ENCODE data around the gene ARL8B.

Gene ARL8B

GRCh38 chr3:5212628-5213573 is 90.8 kb downstream of the ARL8B start:
- H3K4me3 ChIP-seq = no peak overlapping the region
- H3K27ac ChIP-seq = no peak overlapping the region
- TF ChIP-seq FOXP2 (optimal IDR thresholded peaks at IDR 0.05; ENCODE audit: control extremely low read depth, extremely low read length, insufficient read depth) (no peak), EZH2 (IDR thresholded peaks at IDR 0.05) (no peak), POLR2AphosphoS5 (IDR thresholded peaks at IDR 0.05; ENCODE audit: borderline replicate concordance, low read depth, low read length) (no peak)
- H3K9me3 ChIP-seq (ENCODE audit: low read depth, low read length) = no peaks in the 10 kb centered on the region
- peaks cover 18% of the 10 kb centered on the region; the same call in 1 of the 2 replicates for H3K36me3 ChIP-seq (ENCODE audit: insufficient read depth, low read length)
- no peak overlapping the region for H3K9ac ChIP-seq (ENCODE audit: insufficient read length)
- no peak for DNase-seq (ENCODE audit: low read depth, low spot score)

DNA sequence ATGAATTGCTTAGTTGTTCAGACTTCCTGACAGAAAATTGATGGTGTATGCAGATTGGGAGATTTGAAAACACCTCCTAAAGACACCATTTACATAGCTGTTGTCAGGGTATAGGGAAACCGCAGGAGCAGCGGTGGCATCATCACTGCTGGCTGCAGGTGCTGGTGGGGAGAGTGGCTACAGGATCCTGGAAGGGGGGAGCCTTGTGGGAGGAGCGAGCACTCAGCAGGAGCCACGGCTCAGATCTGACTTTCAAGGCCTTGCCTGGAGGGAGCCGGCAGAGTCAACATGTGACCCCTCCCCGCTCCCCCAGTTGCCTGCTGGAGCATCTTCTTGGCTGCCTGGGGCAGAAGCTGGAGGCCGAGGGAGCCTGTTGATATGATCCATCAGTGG is 91.5 kb downstream of the ARL8B start:
- no peak for DNase-seq (ENCODE audit: low read depth, low spot score)
- H3K9ac ChIP-seq (ENCODE audit: insufficient read length) = no peak overlapping the region
- no peak overlapping the region for H3K4me3 ChIP-seq
- TF ChIP-seq EZH2 (IDR thresholded peaks at IDR 0.05) (no peak), FOXP2 (optimal IDR thresholded peaks at IDR 0.05; ENCODE audit: control extremely low read depth, extremely low read length, insufficient read depth) (no peak), POLR2AphosphoS5 (IDR thresholded peaks at IDR 0.05; ENCODE audit: borderline replicate concordance, low read depth, low read length) (no peak)
- peaks cover 11% of the 10 kb centered on the region; the same call in 1 of the 2 replicates for H3K36me3 ChIP-seq (ENCODE audit: insufficient read depth, low read length)
- H3K27ac ChIP-seq = no peak overlapping the region
- H3K9me3 ChIP-seq (ENCODE audit: low read depth, low read length) = no peaks in the 10 kb centered on the region

DNA sequence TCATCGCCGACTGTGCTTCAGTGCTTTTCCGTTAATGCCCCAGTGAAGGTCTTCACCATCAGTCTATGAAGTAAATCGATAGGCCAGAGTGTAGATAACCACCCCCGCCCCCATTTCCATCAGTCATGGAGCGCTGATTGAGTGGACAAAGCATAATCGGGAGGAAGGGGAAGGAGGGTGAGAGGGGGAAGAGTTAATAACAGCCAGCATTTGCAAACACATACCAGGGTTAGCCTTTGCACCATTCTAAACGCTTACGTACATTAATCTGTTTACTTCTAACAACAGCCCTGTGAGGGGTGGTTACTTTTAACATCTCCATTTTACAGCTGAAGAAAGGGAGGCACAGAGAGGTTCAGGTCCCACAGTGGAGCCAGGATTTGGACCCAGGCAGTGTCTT is 92.3 kb downstream of the ARL8B start:
- H3K9ac ChIP-seq (ENCODE audit: insufficient read length) = no peak overlapping the region
- TF ChIP-seq POLR2AphosphoS5 (IDR thresholded peaks at IDR 0.05; ENCODE audit: borderline replicate concordance, low read depth, low read length) (no peak), EZH2 (IDR thresholded peaks at IDR 0.05) (no peak), FOXP2 (optimal IDR thresholded peaks at IDR 0.05; ENCODE audit: control extremely low read depth, extremely low read length, insufficient read depth) (no peak)
- DNase-seq (ENCODE audit: low read depth, low spot score) = no peak
- peaks cover 9% of the 10 kb centered on the region; the same call in 1 of the 2 replicates for H3K36me3 ChIP-seq (ENCODE audit: insufficient read depth, low read length)
- no peak overlapping the region for H3K4me3 ChIP-seq
- H3K9me3 ChIP-seq (ENCODE audit: low read depth, low read length) = no peaks in the 10 kb centered on the region
- H3K27ac ChIP-seq = no peak overlapping the region

DNA sequence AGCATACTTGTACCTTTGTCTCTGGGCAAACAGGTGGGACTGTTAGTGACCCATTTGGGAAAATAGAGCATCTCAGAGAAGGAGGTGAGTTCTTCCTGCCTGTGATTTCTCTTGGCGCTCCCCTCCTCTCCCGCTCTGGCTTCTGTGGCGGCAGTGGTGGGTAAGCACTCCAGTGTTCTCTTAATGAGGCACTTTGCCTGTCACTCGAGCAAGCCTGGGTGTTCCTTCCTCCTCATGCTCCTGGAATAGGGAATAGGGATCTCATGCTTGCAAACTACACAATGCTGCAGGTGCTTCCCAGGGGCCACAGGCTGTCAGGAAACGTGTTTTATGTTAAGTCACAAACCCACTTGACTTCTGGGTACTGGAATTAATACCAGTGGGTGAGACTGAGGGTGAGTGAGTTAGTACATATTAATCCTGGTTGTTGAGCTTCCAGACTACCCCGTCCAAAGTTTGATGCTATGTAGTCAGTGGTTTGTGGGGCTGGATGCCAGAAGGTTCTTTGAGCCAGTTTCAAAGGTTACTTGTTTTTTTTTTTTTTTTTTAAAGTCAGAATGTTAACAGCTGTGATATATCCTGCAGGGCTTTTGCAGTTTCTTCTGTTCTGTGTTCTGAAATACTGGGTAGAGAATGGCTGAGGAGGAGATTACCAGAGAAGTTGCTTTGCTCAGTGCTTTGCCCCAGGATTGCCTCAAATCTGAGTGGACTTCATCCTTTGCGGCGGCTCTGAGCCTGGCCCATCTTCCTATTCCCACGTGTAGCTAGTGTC is 95.9 kb downstream of the ARL8B start:
- Histone ChIP-seq H3K36me3 (ENCODE audit: insufficient read depth, low read length) (no peaks in the 10 kb centered on the region; the same call in 1 of the 2 replicates), H3K9ac (ENCODE audit: insufficient read length) (no peak overlapping the region)
- TF ChIP-seq EZH2 (IDR thresholded peaks at IDR 0.05) (no peak), POLR2AphosphoS5 (IDR thresholded peaks at IDR 0.05; ENCODE audit: borderline replicate concordance, low read depth, low read length) (no peak), FOXP2 (optimal IDR thresholded peaks at IDR 0.05; ENCODE audit: control extremely low read depth, extremely low read length, insufficient read depth) (no peak)

DNA sequence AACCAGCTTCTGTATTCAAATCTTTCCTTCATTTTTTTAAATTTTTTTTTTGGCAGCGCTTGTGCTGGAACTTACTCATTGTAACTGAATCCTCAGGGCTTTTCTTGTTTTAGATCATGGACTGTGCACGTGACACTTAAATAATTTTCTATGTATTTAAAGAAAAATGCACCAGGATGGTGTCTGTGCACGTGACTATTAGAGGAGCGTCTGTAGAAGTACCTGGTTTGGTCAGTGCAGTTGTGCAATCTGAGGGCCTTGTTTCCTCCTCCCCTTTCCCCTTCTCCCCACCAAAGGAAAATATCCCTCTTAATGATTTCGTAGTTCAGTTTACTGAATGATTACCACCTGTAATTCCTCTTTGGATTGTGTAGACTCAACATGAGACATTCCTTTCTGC is 96.7 kb downstream of the ARL8B start:
- no peak for DNase-seq (ENCODE audit: low read depth, low spot score)
- Histone ChIP-seq H3K27ac (no peak overlapping the region), H3K36me3 (ENCODE audit: insufficient read depth, low read length) (no peaks in the 10 kb centered on the region; the same call in 1 of the 2 replicates), H3K4me3 (no peak overlapping the region), H3K9ac (ENCODE audit: insufficient read length) (no peak overlapping the region), H3K9me3 (ENCODE audit: low read depth, low read length) (no peaks in the 10 kb centered on the region)
- TF ChIP-seq POLR2AphosphoS5 (IDR thresholded peaks at IDR 0.05; ENCODE audit: borderline replicate concordance, low read depth, low read length) (no peak), FOXP2 (optimal IDR thresholded peaks at IDR 0.05; ENCODE audit: control extremely low read depth, extremely low read length, insufficient read depth) (no peak), EZH2 (IDR thresholded peaks at IDR 0.05) (no peak)

More for the DNA sequence above, 95.9 kb downstream of the ARL8B start:
- DNase-seq (ENCODE audit: low read depth, low spot score) = no peak
- Histone ChIP-seq H3K4me3 (no peak overlapping the region), H3K9me3 (ENCODE audit: low read depth, low read length) (no peaks in the 10 kb centered on the region), H3K27ac (no peak overlapping the region)

DNA sequence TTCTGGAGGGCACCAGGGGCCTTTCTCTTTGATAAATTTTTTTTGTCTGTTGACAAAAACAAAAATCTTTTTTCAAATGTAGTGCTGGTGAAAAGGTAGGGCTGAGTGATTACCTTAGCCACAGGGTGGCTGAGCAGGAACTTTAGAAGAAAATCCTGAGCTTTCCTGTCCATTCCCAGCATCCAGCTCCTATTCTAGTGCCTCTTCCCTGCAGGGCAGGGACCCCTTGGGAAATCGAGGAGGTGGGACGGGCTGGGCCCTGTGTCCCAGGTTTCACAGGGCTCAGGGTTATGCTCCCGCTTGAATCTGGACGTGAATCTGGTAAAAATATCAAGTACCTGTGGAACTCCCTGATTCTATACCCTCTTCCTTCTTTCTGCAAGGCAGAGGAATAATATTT is 97.1 kb downstream of the ARL8B start:
- Histone ChIP-seq H3K27ac (no peak overlapping the region), H3K36me3 (ENCODE audit: insufficient read depth, low read length) (no peaks in the 10 kb centered on the region; the same call in 1 of the 2 replicates), H3K4me3 (no peak overlapping the region), H3K9ac (ENCODE audit: insufficient read length) (no peak overlapping the region), H3K9me3 (ENCODE audit: low read depth, low read length) (no peaks in the 10 kb centered on the region)
- TF ChIP-seq EZH2 (IDR thresholded peaks at IDR 0.05) (no peak), FOXP2 (optimal IDR thresholded peaks at IDR 0.05; ENCODE audit: control extremely low read depth, extremely low read length, insufficient read depth) (no peak), POLR2AphosphoS5 (IDR thresholded peaks at IDR 0.05; ENCODE audit: borderline replicate concordance, low read depth, low read length) (no peak)
- DNase-seq (ENCODE audit: low read depth, low spot score) = no peak

- H3K9ac ChIP-seq (ENCODE audit: insufficient read length) = no peak overlapping the region
- no peaks in the 10 kb centered on the region for H3K9me3 ChIP-seq (ENCODE audit: low read depth, low read length)
- no peak for DNase-seq (ENCODE audit: low read depth, low spot score)
Measured at GRCh38 chr3:5220193-5220592, 98.1 kb downstream of the ARL8B start.

More at GRCh38 chr3:5220193-5220592, 98.1 kb downstream of the ARL8B start:
- no peak overlapping the region for H3K27ac ChIP-seq
- H3K4me3 ChIP-seq = no peak overlapping the region
- no peak for TF ChIP-seq FOXP2 (optimal IDR thresholded peaks at IDR 0.05; ENCODE audit: control extremely low read depth, extremely low read length, insufficient read depth)
- no peak for TF ChIP-seq POLR2AphosphoS5 (IDR thresholded peaks at IDR 0.05; ENCODE audit: borderline replicate concordance, low read depth, low read length)
- TF ChIP-seq EZH2 (IDR thresholded peaks at IDR 0.05) = no peak
- no peaks in the 10 kb centered on the region; the same call in 1 of the 2 replicates for H3K36me3 ChIP-seq (ENCODE audit: insufficient read depth, low read length)

Measured in SK-N-MC (cell line).